ENCODE measurements around the gene HOXA3.

Gene HOXA3

DNA sequence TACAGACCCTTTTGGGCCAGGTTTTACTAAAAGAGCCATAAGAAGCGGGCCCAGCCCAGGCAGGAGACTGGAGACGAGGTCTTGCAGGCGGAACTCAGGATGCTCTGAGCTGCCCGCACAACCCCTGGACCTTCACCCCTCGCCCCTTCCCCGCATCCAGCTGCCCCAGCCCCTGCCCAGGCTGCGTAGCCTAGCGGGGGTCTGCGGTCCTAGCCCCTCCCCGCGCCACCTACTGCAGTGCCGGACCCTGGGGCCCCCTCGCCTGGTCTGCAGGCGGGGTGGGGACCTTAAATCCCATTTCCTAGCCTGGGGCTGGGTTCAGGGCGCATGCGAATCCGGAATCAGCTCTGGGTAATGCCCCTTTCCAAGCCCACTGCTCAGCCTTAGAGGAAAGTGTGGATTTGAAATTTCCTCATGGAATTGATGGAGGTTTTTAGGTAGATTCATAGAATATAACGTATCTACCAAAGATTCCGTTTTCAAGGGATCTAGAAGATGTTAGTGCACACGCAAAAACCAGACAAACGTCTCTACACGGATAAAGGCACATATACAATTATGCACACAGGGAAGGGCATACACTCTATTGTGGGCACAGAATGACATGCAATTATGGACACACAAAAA lies 546 bp upstream of the HOXA3 start:
- TF ChIP-seq, protein P1, sequence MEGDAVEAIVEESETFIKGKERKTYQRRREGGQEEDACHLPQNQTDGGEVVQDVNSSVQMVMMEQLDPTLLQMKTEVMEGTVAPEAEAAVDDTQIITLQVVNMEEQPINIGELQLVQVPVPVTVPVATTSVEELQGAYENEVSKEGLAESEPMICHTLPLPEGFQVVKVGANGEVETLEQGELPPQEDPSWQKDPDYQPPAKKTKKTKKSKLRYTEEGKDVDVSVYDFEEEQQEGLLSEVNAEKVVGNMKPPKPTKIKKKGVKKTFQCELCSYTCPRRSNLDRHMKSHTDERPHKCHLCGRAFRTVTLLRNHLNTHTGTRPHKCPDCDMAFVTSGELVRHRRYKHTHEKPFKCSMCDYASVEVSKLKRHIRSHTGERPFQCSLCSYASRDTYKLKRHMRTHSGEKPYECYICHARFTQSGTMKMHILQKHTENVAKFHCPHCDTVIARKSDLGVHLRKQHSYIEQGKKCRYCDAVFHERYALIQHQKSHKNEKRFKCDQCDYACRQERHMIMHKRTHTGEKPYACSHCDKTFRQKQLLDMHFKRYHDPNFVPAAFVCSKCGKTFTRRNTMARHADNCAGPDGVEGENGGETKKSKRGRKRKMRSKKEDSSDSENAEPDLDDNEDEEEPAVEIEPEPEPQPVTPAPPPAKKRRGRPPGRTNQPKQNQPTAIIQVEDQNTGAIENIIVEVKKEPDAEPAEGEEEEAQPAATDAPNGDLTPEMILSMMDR (IDR thresholded peaks at IDR 0.05; ENCODE audit: low read depth, low read length), result no peak
- Histone ChIP-seq H3K4me3 (ENCODE audit: low read depth, low read length) (no peak overlapping the region), H3K4me1 (no peaks in the 10 kb centered on the region), H3K27me3 (peaks cover 100% of the 10 kb centered on the region), H3K36me3 (no peaks in the 10 kb centered on the region), H3K9me3 (no peaks in the 10 kb centered on the region)
- peak; percentile 3 for DNase-seq

DNA sequence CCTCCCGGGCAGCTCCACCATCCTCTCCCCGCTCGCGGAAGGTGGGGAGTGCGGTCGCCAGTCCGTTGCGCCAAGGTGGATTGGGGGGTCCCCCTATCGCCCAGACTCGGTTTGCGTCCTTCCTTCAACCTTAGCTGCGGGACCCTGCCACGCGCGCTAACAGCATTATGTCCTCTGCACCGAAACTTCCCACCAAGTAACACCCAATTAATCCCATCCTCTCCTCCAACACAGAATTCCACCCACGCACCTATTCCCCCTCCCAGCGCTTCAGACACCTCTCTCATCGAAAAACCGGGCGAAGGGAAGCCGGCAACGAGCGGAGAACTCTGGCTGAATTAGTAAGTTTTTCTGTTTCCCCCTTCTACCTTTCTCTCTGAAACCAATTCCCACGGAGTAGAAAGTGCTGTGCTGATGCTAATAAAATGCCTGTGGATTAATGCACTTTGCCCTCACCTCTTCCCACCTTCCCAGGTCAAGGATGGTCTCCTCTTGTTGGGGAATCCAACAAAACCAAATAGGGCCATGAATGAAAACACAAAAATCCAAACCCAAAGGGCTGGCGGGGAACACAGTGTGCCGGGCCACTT lies 947 bp downstream of the HOXA3 start:
- no peaks in the 10 kb centered on the region for H3K4me1 ChIP-seq
- no peaks in the 10 kb centered on the region for H3K36me3 ChIP-seq
- peak overlapping the region; percentile 56 for H3K4me3 ChIP-seq (ENCODE audit: low read depth, low read length)
- no peaks in the 10 kb centered on the region for H3K9me3 ChIP-seq
- TF ChIP-seq, protein P1 (IDR thresholded peaks at IDR 0.05; ENCODE audit: low read depth, low read length), result no peak
- peaks cover 100% of the 10 kb centered on the region for H3K27me3 ChIP-seq
- DNase-seq, result no peak

DNA sequence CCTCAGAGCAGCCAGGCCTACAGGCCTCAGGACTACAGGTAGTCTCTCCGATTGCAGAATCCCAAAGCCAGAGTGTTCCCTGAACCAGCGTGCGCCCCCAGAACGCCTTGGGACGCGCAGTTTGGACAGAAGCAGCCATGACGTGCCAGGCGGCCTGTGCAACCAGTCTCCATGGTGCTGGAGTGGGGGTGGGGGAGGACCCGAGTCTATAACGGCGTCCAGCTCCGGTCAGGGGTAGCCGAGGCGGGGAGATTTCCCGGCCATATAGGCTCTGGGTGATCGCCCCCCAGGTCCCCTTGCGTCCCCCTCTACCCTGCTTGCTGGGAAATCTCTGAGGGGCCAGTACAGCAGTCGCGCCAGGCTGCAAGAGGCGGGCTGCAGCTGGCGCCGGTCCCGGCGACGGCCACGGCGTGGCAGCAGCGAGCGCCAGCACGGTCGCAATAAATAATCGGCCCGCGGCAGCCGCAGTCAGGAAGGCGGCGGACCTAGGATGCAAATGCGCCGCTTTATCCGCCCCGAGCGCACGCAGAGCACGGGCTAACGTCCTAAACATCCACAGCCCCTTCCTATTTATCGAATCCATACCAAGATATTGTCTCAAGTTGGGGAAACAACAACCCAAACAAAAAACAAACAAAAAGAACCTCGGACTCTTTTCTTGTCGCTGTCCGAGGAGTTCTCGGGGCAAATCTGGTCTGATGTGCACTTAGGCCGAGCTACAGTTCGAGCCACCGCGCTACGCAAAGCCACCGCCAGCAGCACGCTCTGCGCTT lies 1.6 kb downstream of the HOXA3 start:
- Histone ChIP-seq H3K9me3 (no peaks in the 10 kb centered on the region), H3K4me3 (ENCODE audit: low read depth, low read length) (peak overlapping the region; percentile 56), H3K27me3 (peaks cover 100% of the 10 kb centered on the region), H3K4me1 (no peaks in the 10 kb centered on the region), H3K36me3 (no peaks in the 10 kb centered on the region)
- DNase-seq, result peak; percentile 77
- TF ChIP-seq, protein P1 (IDR thresholded peaks at IDR 0.05; ENCODE audit: low read depth, low read length), result peak; percentile 72

DNA sequence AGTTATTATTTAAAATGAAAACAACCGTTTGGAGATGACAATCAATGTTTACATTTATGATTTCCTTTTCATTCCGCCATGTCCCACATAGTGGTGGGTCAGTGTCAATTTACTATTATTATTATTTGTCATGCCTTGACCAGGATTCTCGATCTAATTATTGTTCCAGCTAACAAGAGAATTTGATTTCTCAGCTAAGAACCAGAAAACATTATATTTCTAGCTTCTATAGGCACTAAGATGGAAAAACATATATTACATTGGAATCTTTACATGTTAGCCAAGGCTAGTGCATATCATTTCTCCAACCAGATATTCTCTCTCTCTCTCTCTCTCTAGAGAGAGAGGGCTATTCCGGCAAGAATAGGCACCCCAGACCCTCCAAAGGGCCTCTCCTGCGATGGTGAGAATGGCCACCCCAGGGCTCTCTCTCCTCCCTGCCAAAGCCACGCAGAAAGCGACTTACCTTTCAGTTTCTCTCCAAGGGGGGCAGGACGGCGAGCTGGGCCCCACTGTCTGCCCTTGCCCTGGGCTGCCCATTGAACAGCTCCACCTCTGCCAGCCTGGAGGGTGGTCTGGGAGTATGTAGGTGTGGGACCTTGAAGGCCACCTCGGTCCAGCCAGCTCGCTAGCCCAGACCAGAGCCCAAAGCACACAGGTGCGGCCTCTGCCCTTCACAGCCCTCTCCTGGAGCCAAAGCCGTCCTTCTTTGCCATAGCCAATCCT lies 2.4 kb downstream of the HOXA3 start:
- no peaks in the 10 kb centered on the region for H3K9me3 ChIP-seq
- TF ChIP-seq, protein P1 (IDR thresholded peaks at IDR 0.05; ENCODE audit: low read depth, low read length), result no peak
- H3K36me3 ChIP-seq, result no peaks in the 10 kb centered on the region
- H3K4me1 ChIP-seq, result no peaks in the 10 kb centered on the region
- no peak for DNase-seq
- peaks cover 100% of the 10 kb centered on the region for H3K27me3 ChIP-seq
- peak overlapping the region; percentile 56 for H3K4me3 ChIP-seq (ENCODE audit: low read depth, low read length)

DNA sequence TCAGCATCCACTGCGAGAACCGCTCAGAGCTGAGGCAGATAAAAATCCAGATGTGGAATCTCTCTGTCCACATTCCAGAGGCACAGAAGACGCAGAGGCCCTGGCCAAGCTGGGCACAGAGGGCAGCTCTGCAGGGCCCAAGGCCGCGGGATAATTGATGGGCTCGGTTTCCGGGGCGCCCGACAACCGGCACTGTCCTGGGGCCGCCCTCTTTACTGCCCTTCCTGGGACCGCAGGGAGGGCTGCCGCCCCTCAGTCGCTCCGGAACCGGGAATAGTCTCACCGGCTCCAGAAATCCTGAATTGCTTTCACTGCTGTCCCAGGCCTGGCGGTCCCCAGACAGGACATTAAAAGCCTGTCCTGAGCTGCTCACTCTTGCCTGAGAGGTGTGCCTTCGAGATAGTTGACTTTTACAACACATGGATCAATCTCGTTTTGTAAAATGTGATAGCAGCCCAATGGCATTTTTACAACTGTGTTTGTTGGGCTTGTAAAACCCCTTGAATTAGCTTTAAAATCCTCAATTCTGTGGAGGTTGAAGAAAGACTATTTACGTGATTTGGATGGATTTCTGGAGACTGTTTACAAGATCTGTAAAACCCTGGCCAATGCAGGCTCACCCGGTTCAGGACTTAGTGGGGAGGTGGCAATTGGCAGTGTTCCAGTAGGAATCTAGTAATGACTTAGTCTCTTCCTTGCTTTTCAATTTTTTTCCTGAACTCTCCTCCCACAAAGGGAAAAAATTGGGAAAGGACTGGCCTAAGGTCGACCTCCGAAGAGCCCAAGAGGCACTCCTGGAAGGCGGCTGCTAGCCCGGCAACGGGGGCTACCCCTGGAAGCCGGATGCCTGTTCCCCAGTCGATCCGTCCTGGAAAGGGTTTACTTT lies 3.4 kb downstream of the HOXA3 start:
- H3K36me3 ChIP-seq, result no peaks in the 10 kb centered on the region
- H3K9me3 ChIP-seq, result no peaks in the 10 kb centered on the region
- H3K4me3 ChIP-seq (ENCODE audit: low read depth, low read length), result no peak overlapping the region
- H3K4me1 ChIP-seq, result no peaks in the 10 kb centered on the region
- TF ChIP-seq, protein P1 (IDR thresholded peaks at IDR 0.05; ENCODE audit: low read depth, low read length), result no peak
- DNase-seq, result no peak
- peaks cover 100% of the 10 kb centered on the region for H3K27me3 ChIP-seq
